Astrocyte of the cerebellum (primary cell): Measurements from ENCODE around the gene TUBA8.
"Not testable (repeated sequence)": the region's sequence is repeated elsewhere in the genome, so short reads cannot be mapped to it uniquely, and the experiment has no call there.

Source experiments
- DNase-seq: peaks from one replicate; pipeline ENCODE4 v3.0.0-alpha.2; 2011; ENCODE audit warnings: low read depth
- H3K4me3 ChIP-seq: 2 replicates; pipeline ENCODE4 v1.5.1; 2011; ENCODE audit warnings: mild to moderate bottlenecking, low read depth, low read length, moderate library complexity
- CTCF ChIP-seq: IDR thresholded peaks from 2 replicates; pipeline ENCODE4 v1.5.1; 2012; ENCODE audit warnings: low read length, low read depth, moderate library complexity, mild to moderate bottlenecking; ENCODE audit errors: missing control alignments
- in situ Hi-C: cut with HindIII; loops from 2 replicates; pipeline ENCODE4 v1.10.0; 2017; ENCODE audit warnings: low sequenced_read_pairs

Gene TUBA8

GRCh38 chr22:18118345-18118915 is 7.8 kb downstream of the TUBA8 start:
- TF ChIP-seq CTCF, result no peak
- no peak overlapping the region for H3K4me3 ChIP-seq
- DNase-seq, result no peak
- in situ Hi-C loops, result no loop called here

- DNase-seq, result no peak
- in situ Hi-C loops, result no loop called here
- TF ChIP-seq CTCF, result no peak
- H3K4me3 ChIP-seq, result no peak overlapping the region
Measured at GRCh38 chr22:18119409-18120110, 9.0 kb downstream of the TUBA8 start.

GRCh38 chr22:18120857-18121256 is 10.2 kb downstream of the TUBA8 start:
- no peak overlapping the region for H3K4me3 ChIP-seq
- no peak for TF ChIP-seq CTCF
- in situ Hi-C loops, result no loop called here
- DNase-seq, result no peak

- in situ Hi-C loops, result no loop called here
- no peak overlapping the region for H3K4me3 ChIP-seq
- DNase-seq, result no peak
- no peak for TF ChIP-seq CTCF
Measured at GRCh38 chr22:18121506-18121905, 10.9 kb downstream of the TUBA8 start.

GRCh38 chr22:18121954-18122554 is 11.4 kb downstream of the TUBA8 start:
- DNase-seq, result no peak
- TF ChIP-seq CTCF, result no peak
- in situ Hi-C loops, result no loop called here
- H3K4me3 ChIP-seq, result no peak overlapping the region

GRCh38 chr22:18123476-18124025 is 12.9 kb downstream of the TUBA8 start:
- H3K4me3 ChIP-seq, DNase-seq, in situ Hi-C loops: not testable (repeated sequence)

- in situ Hi-C loops, result no loop called here
- no peak for DNase-seq
- TF ChIP-seq CTCF, result no peak
- no peak overlapping the region for H3K4me3 ChIP-seq
Measured at GRCh38 chr22:18126606-18127005, 16.0 kb downstream of the TUBA8 start.
